OCI-LY1 (cell line): ENCODE results near the gene GPR148.

ENCODE experiments used
- H2AFZ ChIP-seq: fragments of 200-600 bp; sonication (generic), shearing (Covaris generic); 2 replicates; pipeline ENCODE4 v1.6.0; 2014; ENCODE audit warnings: antibody characterized with exemption, mild to moderate bottlenecking, low read length
- H3F3A ChIP-seq: fragments of 200-600 bp; sonication (generic), shearing (Covaris generic); 2 replicates; pipeline ENCODE4 v1.6.0; 2014; ENCODE audit warnings: mild to moderate bottlenecking, antibody characterized with exemption, low read length, moderate library complexity; ENCODE audit not compliant: insufficient read depth
- H3K27ac ChIP-seq: fragments of 200-600 bp; sonication (generic); 2 replicates; pipeline ENCODE4 v1.5.1; 2014; ENCODE audit warnings: low read length, mixed run types, mild to moderate bottlenecking, low read depth; ENCODE audit not compliant: poor library complexity, severe bottlenecking
- H3K27me3 ChIP-seq: fragments of 200-600 bp; sonication (generic); 2 replicates; pipeline ENCODE4 v1.6.0; 2014; ENCODE audit warnings: antibody characterized with exemption, mild to moderate bottlenecking, low read length, moderate library complexity; ENCODE audit not compliant: insufficient read depth
- H3K36me3 ChIP-seq: fragments of 200-600 bp; sonication (generic); 2 replicates; pipeline ENCODE4 v1.6.1; 2014; ENCODE audit warnings: mild to moderate bottlenecking, antibody characterized with exemption, low read length, moderate library complexity, mixed read lengths; ENCODE audit not compliant: insufficient read depth
- H3K4me1 ChIP-seq: fragments of 200-600 bp; sonication (generic); 2 replicates; pipeline ENCODE4 v1.5.1; 2014; ENCODE audit warnings: mild to moderate bottlenecking, low read length, moderate library complexity; ENCODE audit not compliant: insufficient read depth, severe bottlenecking
- H3K4me2 ChIP-seq: fragments of 200-600 bp; sonication (generic), shearing (Covaris generic); 2 replicates; pipeline ENCODE4 v1.6.1; 2014; ENCODE audit warnings: low read length
- H3K4me3 ChIP-seq: fragments of 200-600 bp; sonication (generic); 2 replicates; pipeline ENCODE4 v1.5.1; 2014; ENCODE audit warnings: low read length, low read depth, mild to moderate bottlenecking, mixed read lengths; ENCODE audit not compliant: poor library complexity, severe bottlenecking
- H3K79me2 ChIP-seq: fragments of 200-600 bp; shearing (Covaris generic); 2 replicates; pipeline ENCODE4 v1.6.1; 2016; ENCODE audit warnings: mixed run types, low read length, mixed read lengths; ENCODE audit not compliant: insufficient read depth
- H3K9ac ChIP-seq: fragments of 200-600 bp; sonication (generic), shearing (Covaris generic); 2 replicates; pipeline ENCODE4 v1.6.1; 2014; ENCODE audit warnings: mild to moderate bottlenecking, low read length, mixed read lengths
- H3K9me2 ChIP-seq: fragments of 200-600 bp; sonication (generic), shearing (Covaris generic); 2 replicates; pipeline ENCODE4 v1.6.1; 2014; ENCODE audit warnings: low read depth, mild to moderate bottlenecking, low read length, mixed read lengths
- H3K9me3 ChIP-seq: fragments of 200-600 bp; shearing (Covaris generic); 2 replicates; pipeline ENCODE4 v1.6.1; 2014; ENCODE audit warnings: low read length, mixed read lengths
- H4K20me1 ChIP-seq: fragments of 200-600 bp; sonication (generic), shearing (Covaris generic); 2 replicates; pipeline ENCODE4 v1.6.0; 2016; ENCODE audit warnings: mild to moderate bottlenecking, low read length; ENCODE audit not compliant: insufficient read depth
- CTCF ChIP-seq: fragments of 200-600 bp; sonication (generic), shearing (Covaris generic); IDR thresholded peaks from 2 replicates; pipeline ENCODE4 v1.5.1; 2017; ENCODE audit warnings: mild to moderate bottlenecking, antibody characterized with exemption, low read length, moderate library complexity, mixed read lengths
- EZH2 ChIP-seq: fragments of 200-600 bp; sonication (generic), shearing (Covaris generic); IDR thresholded peaks from 2 replicates; pipeline ENCODE4 v1.8.0; 2017; ENCODE audit warnings: borderline replicate concordance, mixed run types, mild to moderate bottlenecking, antibody characterized with exemption, low read length, moderate library complexity, mixed read lengths

The GPR148 gene

DNA sequence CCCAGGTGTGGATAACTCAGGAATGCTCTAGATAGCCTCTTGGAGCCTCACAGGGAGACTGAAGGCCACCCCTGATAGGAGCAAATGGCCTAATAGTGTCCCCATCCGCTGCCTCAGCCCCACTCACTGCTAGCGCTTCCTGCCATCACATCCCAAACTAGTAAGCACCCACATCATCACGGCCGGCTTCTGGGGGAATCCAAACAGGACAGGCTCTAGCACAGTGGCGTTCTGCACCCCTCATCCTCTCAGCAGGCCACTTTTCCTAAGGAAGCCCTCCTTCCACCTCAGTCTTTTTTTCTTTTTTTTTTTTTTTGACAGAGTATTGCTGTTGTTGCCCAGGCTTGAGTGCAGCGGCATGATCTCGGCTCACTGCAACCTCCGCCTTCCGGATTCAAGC is 20.2 kb downstream of the GPR148 start:
- no peak overlapping the region for H3K4me3 ChIP-seq
- no peak overlapping the region for H3K9ac ChIP-seq
- H3K27me3 ChIP-seq, result no peaks in the 10 kb centered on the region
- no peak overlapping the region for H2AFZ ChIP-seq
- no peak for TF ChIP-seq CTCF
- no peak for TF ChIP-seq EZH2
- no peaks in the 10 kb centered on the region for H4K20me1 ChIP-seq
- H3K79me2 ChIP-seq, result no peaks in the 10 kb centered on the region
- no peaks in the 10 kb centered on the region for H3K9me2 ChIP-seq
- H3K9me3 ChIP-seq, result no peaks in the 10 kb centered on the region
- H3K36me3 ChIP-seq, result no peaks in the 10 kb centered on the region
- no peak overlapping the region for H3K4me2 ChIP-seq
- H3K4me1 ChIP-seq, result no peaks in the 10 kb centered on the region
- H3K27ac ChIP-seq, result no peak overlapping the region
- no peaks in the 10 kb centered on the region for H3F3A ChIP-seq

DNA sequence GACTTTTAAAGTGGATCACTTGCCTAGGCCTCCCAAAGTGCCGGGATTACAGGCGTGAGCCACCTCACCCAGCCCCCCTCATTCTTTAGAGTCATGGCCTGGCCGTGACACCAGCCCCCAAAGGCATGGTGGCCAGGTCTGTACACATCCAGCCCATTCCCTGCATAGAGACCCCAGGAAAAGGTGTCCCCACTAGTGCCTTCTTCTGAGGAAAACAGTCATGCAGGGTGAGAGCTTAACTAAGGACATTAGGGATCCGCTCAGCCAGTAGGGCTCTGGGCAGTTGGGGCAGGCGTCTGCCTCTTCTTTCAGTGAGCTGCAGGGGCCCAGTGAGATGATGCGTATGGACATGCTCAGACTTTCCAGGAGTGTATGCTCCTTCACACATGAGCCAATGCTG is 20.8 kb downstream of the GPR148 start:
- no peaks in the 10 kb centered on the region for H3K9me3 ChIP-seq

DNA sequence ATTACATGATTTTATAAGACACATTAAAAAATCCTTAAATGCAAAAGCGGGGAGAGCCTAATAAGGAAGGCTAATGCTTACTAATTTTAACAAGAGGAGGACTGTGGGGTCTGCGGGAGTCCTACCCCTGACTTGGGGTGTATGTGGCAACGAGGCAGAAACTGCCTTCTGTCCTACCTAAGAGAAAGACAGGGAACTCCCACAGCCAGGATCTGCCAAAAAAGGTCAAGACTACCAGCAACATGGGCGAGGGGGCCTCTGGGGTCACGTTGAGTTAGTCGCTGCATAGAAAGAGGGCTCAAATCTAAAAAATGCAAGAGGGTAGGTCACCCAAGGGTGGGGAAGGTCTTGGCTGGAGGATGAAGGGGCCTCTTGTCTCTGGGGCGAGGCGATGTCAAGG is 25.9 kb downstream of the GPR148 start:
- no peaks in the 10 kb centered on the region for H3K9me3 ChIP-seq
- H4K20me1 ChIP-seq, result no peaks in the 10 kb centered on the region
- no peak overlapping the region for H3K9ac ChIP-seq
- H3K36me3 ChIP-seq, result no peaks in the 10 kb centered on the region
- H3K4me1 ChIP-seq, result no peaks in the 10 kb centered on the region
- H3K27me3 ChIP-seq, result no peaks in the 10 kb centered on the region; the same call in 1 of the 2 replicates
- H3K4me2 ChIP-seq, result no peak overlapping the region
- no peaks in the 10 kb centered on the region for H3F3A ChIP-seq
- H3K27ac ChIP-seq, result no peak overlapping the region
- no peaks in the 10 kb centered on the region for H3K79me2 ChIP-seq
- H2AFZ ChIP-seq, result no peak overlapping the region
- no peaks in the 10 kb centered on the region for H3K9me2 ChIP-seq
- TF ChIP-seq CTCF, result no peak
- no peak overlapping the region for H3K4me3 ChIP-seq

More for the DNA sequence above, 20.8 kb downstream of the GPR148 start:
- no peaks in the 10 kb centered on the region for H3K4me1 ChIP-seq
- no peak for TF ChIP-seq EZH2
- TF ChIP-seq CTCF, result no peak
- H3K4me3 ChIP-seq, result no peak overlapping the region
- H3K79me2 ChIP-seq, result no peaks in the 10 kb centered on the region
- no peaks in the 10 kb centered on the region for H4K20me1 ChIP-seq
- H3F3A ChIP-seq, result no peaks in the 10 kb centered on the region
- no peak overlapping the region for H2AFZ ChIP-seq
- H3K4me2 ChIP-seq, result no peak overlapping the region
- no peak overlapping the region for H3K27ac ChIP-seq
- no peaks in the 10 kb centered on the region; the same call in 1 of the 2 replicates for H3K27me3 ChIP-seq
- no peaks in the 10 kb centered on the region for H3K36me3 ChIP-seq
- H3K9ac ChIP-seq, result no peak overlapping the region
- no peaks in the 10 kb centered on the region for H3K9me2 ChIP-seq
